OCI-LY1 (cell line): Measurements from ENCODE around the gene FRS3.

Source experiments
- H2AFZ ChIP-seq: fragments of 200-600 bp; sonication (generic), shearing (Covaris generic); 2 replicates; pipeline ENCODE4 v1.6.0; 2014; ENCODE audit warnings: antibody characterized with exemption, mild to moderate bottlenecking, low read length
- H3F3A ChIP-seq: fragments of 200-600 bp; sonication (generic), shearing (Covaris generic); 2 replicates; pipeline ENCODE4 v1.6.0; 2014; ENCODE audit warnings: mild to moderate bottlenecking, antibody characterized with exemption, low read length, moderate library complexity; ENCODE audit not compliant: insufficient read depth
- H3K27ac ChIP-seq: fragments of 200-600 bp; sonication (generic); 2 replicates; pipeline ENCODE4 v1.5.1; 2014; ENCODE audit warnings: low read length, mixed run types, mild to moderate bottlenecking, low read depth; ENCODE audit not compliant: poor library complexity, severe bottlenecking
- H3K27me3 ChIP-seq: fragments of 200-600 bp; sonication (generic); 2 replicates; pipeline ENCODE4 v1.6.0; 2014; ENCODE audit warnings: antibody characterized with exemption, mild to moderate bottlenecking, low read length, moderate library complexity; ENCODE audit not compliant: insufficient read depth
- H3K36me3 ChIP-seq: fragments of 200-600 bp; sonication (generic); 2 replicates; pipeline ENCODE4 v1.6.1; 2014; ENCODE audit warnings: mild to moderate bottlenecking, antibody characterized with exemption, low read length, moderate library complexity, mixed read lengths; ENCODE audit not compliant: insufficient read depth
- H3K4me1 ChIP-seq: fragments of 200-600 bp; sonication (generic); 2 replicates; pipeline ENCODE4 v1.5.1; 2014; ENCODE audit warnings: mild to moderate bottlenecking, low read length, moderate library complexity; ENCODE audit not compliant: insufficient read depth, severe bottlenecking
- H3K4me2 ChIP-seq: fragments of 200-600 bp; sonication (generic), shearing (Covaris generic); 2 replicates; pipeline ENCODE4 v1.6.1; 2014; ENCODE audit warnings: low read length
- H3K4me3 ChIP-seq: fragments of 200-600 bp; sonication (generic); 2 replicates; pipeline ENCODE4 v1.5.1; 2014; ENCODE audit warnings: low read length, low read depth, mild to moderate bottlenecking, mixed read lengths; ENCODE audit not compliant: poor library complexity, severe bottlenecking
- H3K79me2 ChIP-seq: fragments of 200-600 bp; shearing (Covaris generic); 2 replicates; pipeline ENCODE4 v1.6.1; 2016; ENCODE audit warnings: mixed run types, low read length, mixed read lengths; ENCODE audit not compliant: insufficient read depth
- H3K9ac ChIP-seq: fragments of 200-600 bp; sonication (generic), shearing (Covaris generic); 2 replicates; pipeline ENCODE4 v1.6.1; 2014; ENCODE audit warnings: mild to moderate bottlenecking, low read length, mixed read lengths
- H3K9me2 ChIP-seq: fragments of 200-600 bp; sonication (generic), shearing (Covaris generic); 2 replicates; pipeline ENCODE4 v1.6.1; 2014; ENCODE audit warnings: low read depth, mild to moderate bottlenecking, low read length, mixed read lengths
- H3K9me3 ChIP-seq: fragments of 200-600 bp; shearing (Covaris generic); 2 replicates; pipeline ENCODE4 v1.6.1; 2014; ENCODE audit warnings: low read length, mixed read lengths
- H4K20me1 ChIP-seq: fragments of 200-600 bp; sonication (generic), shearing (Covaris generic); 2 replicates; pipeline ENCODE4 v1.6.0; 2016; ENCODE audit warnings: mild to moderate bottlenecking, low read length; ENCODE audit not compliant: insufficient read depth
- CTCF ChIP-seq: fragments of 200-600 bp; sonication (generic), shearing (Covaris generic); IDR thresholded peaks from 2 replicates; pipeline ENCODE4 v1.5.1; 2017; ENCODE audit warnings: mild to moderate bottlenecking, antibody characterized with exemption, low read length, moderate library complexity, mixed read lengths
- EZH2 ChIP-seq: fragments of 200-600 bp; sonication (generic), shearing (Covaris generic); IDR thresholded peaks from 2 replicates; pipeline ENCODE4 v1.8.0; 2017; ENCODE audit warnings: borderline replicate concordance, mixed run types, mild to moderate bottlenecking, antibody characterized with exemption, low read length, moderate library complexity, mixed read lengths

FRS3 gene

GRCh38 chr6:41763470-41763869, 16.2 kb downstream of the FRS3 start:
- no peaks in the 10 kb centered on the region for H3K36me3 ChIP-seq
- no peaks in the 10 kb centered on the region for H3K4me1 ChIP-seq
- no peaks in the 10 kb centered on the region for H3F3A ChIP-seq
- no peaks in the 10 kb centered on the region for H3K79me2 ChIP-seq
- no peak overlapping the region for H3K27ac ChIP-seq
- no peaks in the 10 kb centered on the region for H3K9me2 ChIP-seq
- no peak overlapping the region for H3K4me2 ChIP-seq
- H4K20me1 ChIP-seq = no peaks in the 10 kb centered on the region
- no peak for TF ChIP-seq CTCF
- TF ChIP-seq EZH2 = no peak
- no peak overlapping the region for H3K9ac ChIP-seq
- no peaks in the 10 kb centered on the region for H3K9me3 ChIP-seq
- no peak overlapping the region for H3K4me3 ChIP-seq
- H3K27me3 ChIP-seq = peaks cover 4% of the 10 kb centered on the region; the same call in 1 of the 2 replicates
- no peak overlapping the region for H2AFZ ChIP-seq

- Histone ChIP-seq H2AFZ (no peak overlapping the region), H3F3A (no peaks in the 10 kb centered on the region), H3K9ac (no peak overlapping the region), H3K4me3 (no peak overlapping the region), H3K36me3 (no peaks in the 10 kb centered on the region), H4K20me1 (no peaks in the 10 kb centered on the region), H3K27me3 (peaks cover 4% of the 10 kb centered on the region; the same call in 1 of the 2 replicates), H3K27ac (no peak overlapping the region), H3K9me2 (no peaks in the 10 kb centered on the region), H3K79me2 (no peaks in the 10 kb centered on the region), H3K4me1 (no peaks in the 10 kb centered on the region), H3K9me3 (no peaks in the 10 kb centered on the region), H3K4me2 (no peak overlapping the region)
- no peak for TF ChIP-seq EZH2
These were observed 19.7 kb downstream of the FRS3 start for GRCh38 chr6:41759905-41760579.

GRCh38 chr6:41759106-41759904, 20.4 kb downstream of the FRS3 start:
- no peak overlapping the region for H2AFZ ChIP-seq
- TF ChIP-seq EZH2 (no peak), CTCF (no peak)
- H3F3A ChIP-seq = no peaks in the 10 kb centered on the region
- no peaks in the 10 kb centered on the region for H3K36me3 ChIP-seq
- H3K4me3 ChIP-seq = no peak overlapping the region
- no peaks in the 10 kb centered on the region for H3K79me2 ChIP-seq
- H4K20me1 ChIP-seq = no peaks in the 10 kb centered on the region
- no peaks in the 10 kb centered on the region for H3K9me3 ChIP-seq
- H3K4me2 ChIP-seq = no peak overlapping the region
- no peaks in the 10 kb centered on the region for H3K9me2 ChIP-seq
- no peak overlapping the region for H3K27ac ChIP-seq
- peaks cover 4% of the 10 kb centered on the region; the same call in 1 of the 2 replicates for H3K27me3 ChIP-seq
- H3K9ac ChIP-seq = no peak overlapping the region
- no peaks in the 10 kb centered on the region for H3K4me1 ChIP-seq
